ENCODE results near the gene LRRC14B. TPM values are rescaled to one million over a fixed set of nuclear protein-coding genes. Genes with fewer than 3 reads are reported as not detected.

The LRRC14B gene
- polyA plus RNA-seq, 1 experiment = not detected

GRCh38 chr5:173392-174290 lies 17.7 kb upstream of the LRRC14B start:
- DNase-seq (ENCODE audit: low read depth, low spot score) = no peak
- ChIA-PET POLR2A (no interaction called here), CTCF (no interaction called here)
- Histone ChIP-seq H3K27me3 (ENCODE audit: control insufficient read depth, insufficient read depth, low read length) (peaks cover 5% of the 10 kb centered on the region), H3K4me3 (ENCODE audit: low read depth, low read length) (no peak overlapping the region), H3K27ac (ENCODE audit: low read depth, low read length) (no peak overlapping the region), H3K9me3 (ENCODE audit: control insufficient read depth, insufficient read depth, low read length) (no peaks in the 10 kb centered on the region)
- TF ChIP-seq CTCF (IDR thresholded peaks at IDR 0.05; ENCODE audit: low read depth, low read length) = no peak

- ChIA-PET CTCF (interaction anchor here (1.2 kb wide), 1 partner anchor 14 kb away, joined by 5 read pairs; no protein-coding TSS in a partner anchor), POLR2A (no interaction called here)
- peaks cover 7% of the 10 kb centered on the region for H3K27me3 ChIP-seq (ENCODE audit: control insufficient read depth, insufficient read depth, low read length)
- no peak for TF ChIP-seq CTCF (IDR thresholded peaks at IDR 0.05; ENCODE audit: low read depth, low read length)
- no peak for DNase-seq (ENCODE audit: low read depth, low spot score)
- no peak overlapping the region for H3K4me3 ChIP-seq (ENCODE audit: low read depth, low read length)
- no peaks in the 10 kb centered on the region for H3K9me3 ChIP-seq (ENCODE audit: control insufficient read depth, insufficient read depth, low read length)
- no peak overlapping the region for H3K27ac ChIP-seq (ENCODE audit: low read depth, low read length)
These were observed 17.0 kb upstream of the LRRC14B start for GRCh38 chr5:174291-174600.

GRCh38 chr5:174876-175465 lies 16.3 kb upstream of the LRRC14B start:
- no peak for TF ChIP-seq CTCF (IDR thresholded peaks at IDR 0.05; ENCODE audit: low read depth, low read length)
- DNase-seq (ENCODE audit: low read depth, low spot score) = no peak
- H3K27me3 ChIP-seq (ENCODE audit: control insufficient read depth, insufficient read depth, low read length) = peaks cover 12% of the 10 kb centered on the region
- CTCF ChIA-PET = interaction anchor here (1.2 kb wide), 1 partner anchor 14 kb away, joined by 5 read pairs; no protein-coding TSS in a partner anchor
- H3K4me3 ChIP-seq (ENCODE audit: low read depth, low read length) = no peak overlapping the region
- H3K27ac ChIP-seq (ENCODE audit: low read depth, low read length) = no peak overlapping the region
- POLR2A ChIA-PET = no interaction called here
- H3K9me3 ChIP-seq (ENCODE audit: control insufficient read depth, insufficient read depth, low read length) = no peaks in the 10 kb centered on the region

GRCh38 chr5:176296-176823 lies 14.9 kb upstream of the LRRC14B start:
- CTCF ChIA-PET = no interaction called here
- DNase-seq (ENCODE audit: low read depth, low spot score) = no peak
- Histone ChIP-seq H3K27me3 (ENCODE audit: control insufficient read depth, insufficient read depth, low read length) (peaks cover 12% of the 10 kb centered on the region), H3K4me3 (ENCODE audit: low read depth, low read length) (no peak overlapping the region), H3K27ac (ENCODE audit: low read depth, low read length) (no peak overlapping the region), H3K9me3 (ENCODE audit: control insufficient read depth, insufficient read depth, low read length) (no peaks in the 10 kb centered on the region; the same call in 1 of the 2 replicates)
- TF ChIP-seq CTCF (IDR thresholded peaks at IDR 0.05; ENCODE audit: low read depth, low read length) = no peak
- POLR2A ChIA-PET = no interaction called here

GRCh38 chr5:178110-178509 lies 13.2 kb upstream of the LRRC14B start:
- peaks cover 12% of the 10 kb centered on the region for H3K27me3 ChIP-seq (ENCODE audit: control insufficient read depth, insufficient read depth, low read length)
- no peak overlapping the region for H3K4me3 ChIP-seq (ENCODE audit: low read depth, low read length)
- POLR2A ChIA-PET = no interaction called here
- no peaks in the 10 kb centered on the region; the same call in 1 of the 2 replicates for H3K9me3 ChIP-seq (ENCODE audit: control insufficient read depth, insufficient read depth, low read length)
- no peak for DNase-seq (ENCODE audit: low read depth, low spot score)
- H3K27ac ChIP-seq (ENCODE audit: low read depth, low read length) = no peak overlapping the region
- no peak for TF ChIP-seq CTCF (IDR thresholded peaks at IDR 0.05; ENCODE audit: low read depth, low read length)
- CTCF ChIA-PET = interaction anchor here (0.6 to 1.2 kb wide), 2 partner anchors 8 to 10 kb away, joined by 3 to 7 read pairs; no protein-coding TSS in a partner anchor

Data from AG04450 (cell line).